ENCODE measurements around the gene RASGEF1C. TPM values are rescaled to one million over a fixed set of nuclear protein-coding genes. Genes with fewer than 3 reads are reported as not detected.

The RASGEF1C gene
- total RNA-seq, 4 donors from 2014 or later, result 1.2 to 3.1 (median 2.5) TPM

DNA sequence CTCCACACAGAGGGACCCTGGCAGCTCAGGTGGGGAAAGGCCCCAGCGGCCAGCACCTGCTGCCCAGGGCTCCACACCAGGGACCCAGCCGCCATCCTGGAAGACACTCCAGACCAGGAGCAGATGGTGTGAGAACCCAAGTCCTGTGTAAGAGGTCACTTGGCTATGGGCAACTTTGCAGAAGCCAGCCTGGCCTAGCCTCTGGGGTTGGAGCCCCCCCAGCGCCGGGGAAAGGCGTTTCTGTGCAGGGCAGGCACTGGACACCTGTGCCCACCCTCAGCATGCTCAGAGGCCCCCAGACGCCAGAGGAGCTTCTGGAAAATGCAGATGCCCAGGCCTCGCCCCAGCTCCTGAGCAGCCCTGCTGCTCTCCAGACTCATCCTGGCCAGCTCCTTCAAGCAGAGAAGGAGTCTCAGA, 34.0 kb downstream of the RASGEF1C start:
- Histone ChIP-seq H3K36me3 (no peaks in the 10 kb centered on the region), H3K9me3 (no peaks in the 10 kb centered on the region), H3K27ac (replicated peaks in 1 of 4) (peak overlapping the region in 1 of 4 donors; percentile 36), H3K4me3 (no peak overlapping the region), H3K27me3 (peaks cover 0 to 52% (median 2%) of the 10 kb centered on the region in 4 donors), H3K4me1 (peaks cover 6 to 34% (median 27%) of the 10 kb centered on the region in 4 donors)
- 91% methylated on average over 4 of the region's 7 CpGs for WGBS
- intact Hi-C loops (cut with DNase I), result no loop called here
- DNase-seq (ENCODE audit: extremely low spot score), result no peak
- TF ChIP-seq EP300 (IDR thresholded peaks at IDR 0.05) (no peak), POLR2AphosphoS5 (IDR thresholded peaks at IDR 0.05) (no peak), POLR2A (IDR thresholded peaks at IDR 0.05; ENCODE audit: low read depth) (no peak), CTCF (IDR thresholded peaks at IDR 0.05) (no peak)

- TF ChIP-seq EP300 (IDR thresholded peaks at IDR 0.05), result no peak
- TF ChIP-seq CTCF (IDR thresholded peaks at IDR 0.05), result no peak
- TF ChIP-seq POLR2A (IDR thresholded peaks at IDR 0.05; ENCODE audit: low read depth), result no peak
- no peak for TF ChIP-seq POLR2AphosphoS5 (IDR thresholded peaks at IDR 0.05)
- Histone ChIP-seq H3K27ac (replicated peaks in 1 of 4) (peak overlapping the region in 1 of 4 donors; percentile 36), H3K36me3 (no peaks in the 10 kb centered on the region), H3K27me3 (peaks cover 0 to 53% (median 2%) of the 10 kb centered on the region in 4 donors), H3K9me3 (no peaks in the 10 kb centered on the region), H3K4me1 (peaks cover 6 to 38% (median 29%) of the 10 kb centered on the region in 4 donors), H3K4me3 (no peak overlapping the region)
- WGBS, result 100% methylated on average over 3 of the region's 12 CpGs
- intact Hi-C loops (cut with DNase I), result no loop called here
- DNase-seq (ENCODE audit: extremely low spot score), result no peak
These were observed 34.4 kb downstream of the RASGEF1C start for GRCh38 chr5:180174587-180174972.

DNA sequence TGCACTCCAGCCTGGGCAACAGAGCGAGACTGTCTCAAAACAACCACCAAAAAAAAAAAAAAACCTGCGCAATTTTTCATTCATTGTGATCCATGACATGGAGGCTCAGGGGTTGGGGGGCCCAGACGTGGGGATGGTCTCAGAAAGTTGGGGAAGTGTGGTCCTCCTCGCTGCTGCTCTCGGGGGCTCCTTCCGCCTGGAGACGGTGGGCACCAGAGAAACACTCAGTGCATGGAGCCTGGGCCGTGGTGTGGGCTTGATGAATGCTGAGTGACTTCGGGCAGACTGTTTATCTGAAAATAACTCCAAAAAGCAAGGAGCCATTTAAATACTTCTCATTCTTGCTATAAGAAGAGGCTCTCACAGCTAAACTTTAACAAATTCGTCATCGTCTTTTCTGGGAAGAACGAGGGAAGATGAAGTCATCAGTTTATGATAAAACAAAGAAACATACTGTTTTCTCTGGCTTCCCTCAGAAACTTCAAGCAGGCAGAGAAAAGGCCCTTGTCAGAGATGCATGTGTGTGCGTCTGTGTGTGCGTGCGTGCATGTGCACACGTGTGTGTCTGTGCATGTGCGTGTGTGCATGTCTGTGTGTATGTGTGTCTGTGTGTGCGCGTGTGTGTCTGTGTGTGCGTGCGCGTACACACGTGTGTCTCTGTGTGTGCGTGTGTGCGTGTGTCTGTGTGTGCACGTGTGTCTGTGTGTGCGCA, 35.0 kb downstream of the RASGEF1C start:
- H3K27me3 ChIP-seq, result peaks cover 0 to 53% (median 2%) of the 10 kb centered on the region in 4 donors
- no peak for DNase-seq (ENCODE audit: extremely low spot score)
- intact Hi-C loops (cut with DNase I), result no loop called here
- H3K27ac ChIP-seq (replicated peaks in 1 of 4), result peak overlapping the region in 3 of 4 donors; percentile 53 to 70 (median 58)
- H3K36me3 ChIP-seq, result no peaks in the 10 kb centered on the region
- 69% methylated on average over 25 of the region's 27 CpGs for WGBS
- H3K9me3 ChIP-seq, result no peaks in the 10 kb centered on the region
- peaks cover 6 to 40% (median 31%) of the 10 kb centered on the region in 4 donors for H3K4me1 ChIP-seq
- no peak overlapping the region for H3K4me3 ChIP-seq
- TF ChIP-seq CTCF (IDR thresholded peaks at IDR 0.05) (no peak), POLR2A (IDR thresholded peaks at IDR 0.05; ENCODE audit: low read depth) (no peak), EP300 (IDR thresholded peaks at IDR 0.05) (no peak), POLR2AphosphoS5 (IDR thresholded peaks at IDR 0.05) (no peak)

GRCh38 chr5:180173198-180173544, 35.8 kb downstream of the RASGEF1C start:
- no peak for TF ChIP-seq POLR2A (IDR thresholded peaks at IDR 0.05; ENCODE audit: low read depth)
- no peak for TF ChIP-seq POLR2AphosphoS5 (IDR thresholded peaks at IDR 0.05)
- no peak for TF ChIP-seq CTCF (IDR thresholded peaks at IDR 0.05)
- no peak for TF ChIP-seq EP300 (IDR thresholded peaks at IDR 0.05)
- Histone ChIP-seq H3K27me3 (peaks cover 0 to 47% (median 2%) of the 10 kb centered on the region in 4 donors), H3K4me3 (no peak overlapping the region), H3K4me1 (peaks cover 6 to 40% (median 31%) of the 10 kb centered on the region in 4 donors), H3K36me3 (no peaks in the 10 kb centered on the region), H3K27ac (replicated peaks in 1 of 4) (peak overlapping the region; percentile 44 to 70 (median 56)), H3K9me3 (no peaks in the 10 kb centered on the region)
- no peak for DNase-seq (ENCODE audit: extremely low spot score)
- WGBS, result 90% methylated on average over 2 of the region's 4 CpGs
- intact Hi-C loops (cut with DNase I), result no loop called here
